GM12891 (cell line): Measurements from ENCODE around the gene CAPN2.

Experiments used
- POLR2A ChIP-seq: IDR thresholded peaks from 2 replicates; pipeline ENCODE4 v1.6.1; 2011; ENCODE audit warnings: low read depth, low read length, control low read depth
- POLR2AphosphoS5 ChIP-seq: IDR thresholded peaks from 2 replicates; pipeline ENCODE4 v1.6.1; 2011; ENCODE audit warnings: low read depth, low read length, control low read depth
- TAF1 ChIP-seq: IDR thresholded peaks from 2 replicates; pipeline ENCODE4 v1.6.1; 2011; ENCODE audit warnings: low read depth, low read length, control low read depth

- TF ChIP-seq POLR2A, result no peak
- TF ChIP-seq POLR2AphosphoS5, result no peak
- TF ChIP-seq TAF1, result no peak
Observed at GRCh38 chr1:223775711-223776074, 63.4 kb downstream of the CAPN2 start.
